Fibroblast of lung (primary cell): ENCODE results near the gene PTGS1. TPM values are rescaled to one million over a fixed set of nuclear protein-coding genes. Genes with fewer than 3 reads are reported as not detected.

Experiments
- DNase-seq, 2 donors: peaks; one replicate each; pipeline versions ENCODE4 v3.0.0 to v3.0.0-alpha.2; 2010; ENCODE audit warnings: low read depth in 2 of 2
- H2AFZ ChIP-seq: 2 replicates; pipeline ENCODE4 v1.5.1; 2012; ENCODE audit warnings: low read length, control low read depth, inconsistent platforms
- H3K27ac ChIP-seq: 2 replicates; pipeline ENCODE4 v1.5.1; 2011; ENCODE audit warnings: low read length, control low read depth; ENCODE audit not compliant: insufficient read depth
- H3K27me3 ChIP-seq: 2 replicates; pipeline ENCODE4 v1.5.1; 2011; ENCODE audit warnings: mild to moderate bottlenecking, low read length; ENCODE audit not compliant: control insufficient read depth, insufficient read depth
- H3K36me3 ChIP-seq: 2 replicates; pipeline ENCODE4 v1.5.1; 2011; ENCODE audit warnings: low read length; ENCODE audit not compliant: control insufficient read depth, insufficient read depth
- H3K4me1 ChIP-seq: 2 replicates; pipeline ENCODE4 v1.5.1; 2011; ENCODE audit warnings: low read length; ENCODE audit not compliant: control insufficient read depth, insufficient read depth; ENCODE audit errors: extremely low read depth
- H3K4me2 ChIP-seq: 2 replicates; pipeline ENCODE4 v1.5.1; 2011; ENCODE audit warnings: low read length, control low read depth; ENCODE audit not compliant: insufficient read depth; ENCODE audit errors: extremely low read depth
- H3K4me3 ChIP-seq, 4 experiments: fragments of 200-600 bp in 1 of 4; sonication (generic) in 1 of 4; replicated peaks in 1 of 4; 2 replicates each; pipeline ENCODE4 v1.5.1; 2011 to 2016; ENCODE audit warnings: low read length in 4 of 4, low read depth in 3 of 4, mild to moderate bottlenecking in 3 of 4, control low read depth in 2 of 4, inconsistent platforms in 1 of 4, mixed read lengths in 1 of 4; ENCODE audit not compliant: insufficient read depth in 1 of 4; ENCODE audit errors: control extremely low read depth in 1 of 4
- H3K79me2 ChIP-seq: 2 replicates; pipeline ENCODE4 v1.5.1; 2012; ENCODE audit warnings: mild to moderate bottlenecking, low read length, inconsistent platforms; ENCODE audit not compliant: control insufficient read depth, insufficient read depth
- H3K9ac ChIP-seq: 2 replicates; pipeline ENCODE4 v1.5.1; 2011; ENCODE audit warnings: mild to moderate bottlenecking, low read length, control low read depth; ENCODE audit not compliant: insufficient read depth
- H3K9me3 ChIP-seq: 2 replicates; pipeline ENCODE4 v1.5.1; 2012; ENCODE audit warnings: low read depth, low read length; ENCODE audit not compliant: control insufficient read depth, insufficient read depth
- H4K20me1 ChIP-seq: 2 replicates; pipeline ENCODE4 v1.5.1; 2011; ENCODE audit warnings: low read length; ENCODE audit not compliant: control insufficient read depth, insufficient read depth; ENCODE audit errors: extremely low read depth
- CTCF ChIP-seq, 2 donors: IDR thresholded peaks in 1 of 2; conservative IDR thresholded peaks in 1 of 2; 1 replicate in 1 of 2; 2 replicates in 1 of 2; pipeline ENCODE4 v1.5.1; 2011 to 2012; ENCODE audit warnings: low read length in 2 of 2, control low read depth in 1 of 2, inconsistent platforms in 1 of 2, low read depth in 1 of 2, mild to moderate bottlenecking in 1 of 2
- EZH2 ChIP-seq: IDR thresholded peaks from 2 replicates; pipeline ENCODE4 v1.5.1; 2012; ENCODE audit warnings: low read length, control low read depth, mild to moderate bottlenecking; ENCODE audit errors: missing control alignments
- polyA plus RNA-seq, 2 donors: library from polyadenylated mRNA; depleted of rRNA in 1 of 2; stranded (reverse) in 1 of 2; unstranded in 1 of 2; fragments of >200 nt; gene quantifications; 2 replicates each; pipeline ENCODE4 v1.2.1, GENCODE V29; 2011 to 2012; ENCODE audit warnings: missing spikeins in 1 of 2
- total RNA-seq: library from RNA; depleted of rRNA; stranded (reverse); fragments of >200 nt; gene quantifications from 2 replicates; pipeline ENCODE4 v1.2.1, GENCODE V29; 2014

Gene PTGS1
- total and polyA plus RNA-seq, 2 donors (not counting 1 experiment from before 2014, with no cell fraction given): 13.4 to 86.5 TPM

- peak in 1 of 2 donors; percentile 34 for DNase-seq
- H3K27me3 ChIP-seq: no peaks in the 10 kb centered on the region
- H3K9ac ChIP-seq: peak overlapping the region; percentile 37
- no peaks in the 10 kb centered on the region for H3K79me2 ChIP-seq
- TF ChIP-seq EZH2: no peak
- TF ChIP-seq CTCF (conservative IDR thresholded peaks at IDR 0.05 in 1 of 2, IDR thresholded peaks at IDR 0.05 in 1 of 2; ENCODE audit: low read depth in 1 of 2, low read length in 2 of 2): no peak
- H3K4me3 ChIP-seq: peak overlapping the region; percentile 48 to 59 (median 52)
- H3K4me2 ChIP-seq: peak overlapping the region; percentile 85
- no peaks in the 10 kb centered on the region for H3K9me3 ChIP-seq
- H3K36me3 ChIP-seq: no peaks in the 10 kb centered on the region
- peaks cover 7% of the 10 kb centered on the region for H3K4me1 ChIP-seq
- H2AFZ ChIP-seq: peak overlapping the region; percentile 86
- no peak overlapping the region for H3K27ac ChIP-seq
- no peaks in the 10 kb centered on the region for H4K20me1 ChIP-seq
Measured at GRCh38 chr9:122347348-122348287, 23.2 kb upstream of the PTGS1 start.

- DNase-seq: no peak
- Histone ChIP-seq H4K20me1 (no peaks in the 10 kb centered on the region), H3K27me3 (no peaks in the 10 kb centered on the region), H3K27ac (no peak overlapping the region), H3K9ac (no peak overlapping the region), H3K9me3 (no peaks in the 10 kb centered on the region), H3K4me3 (no peak overlapping the region), H3K4me2 (no peak overlapping the region), H3K79me2 (no peaks in the 10 kb centered on the region), H2AFZ (no peak overlapping the region), H3K4me1 (peaks cover 7% of the 10 kb centered on the region), H3K36me3 (no peaks in the 10 kb centered on the region)
- TF ChIP-seq CTCF (conservative IDR thresholded peaks at IDR 0.05 in 1 of 2, IDR thresholded peaks at IDR 0.05 in 1 of 2; ENCODE audit: low read depth in 1 of 2, low read length in 2 of 2): no peak
- no peak for TF ChIP-seq EZH2
Measured at GRCh38 chr9:122348288-122348777, 22.5 kb upstream of the PTGS1 start.

- TF ChIP-seq CTCF (conservative IDR thresholded peaks at IDR 0.05 in 1 of 2, IDR thresholded peaks at IDR 0.05 in 1 of 2; ENCODE audit: low read depth in 1 of 2, low read length in 2 of 2): no peak
- no peak for TF ChIP-seq EZH2
- no peaks in the 10 kb centered on the region for H3K9me3 ChIP-seq
- peaks cover 7% of the 10 kb centered on the region for H3K4me1 ChIP-seq
- H3K27me3 ChIP-seq: no peaks in the 10 kb centered on the region
- H3K9ac ChIP-seq: no peak overlapping the region
- no peak for DNase-seq
- H3K4me3 ChIP-seq: no peak overlapping the region
- no peaks in the 10 kb centered on the region for H4K20me1 ChIP-seq
- H3K36me3 ChIP-seq: no peaks in the 10 kb centered on the region
- H2AFZ ChIP-seq: no peak overlapping the region
- no peaks in the 10 kb centered on the region for H3K79me2 ChIP-seq
- H3K27ac ChIP-seq: no peak overlapping the region
- no peak overlapping the region for H3K4me2 ChIP-seq
Measured at GRCh38 chr9:122348791-122349190, 22.0 kb upstream of the PTGS1 start.
